Common myeloid progenitor, CD34-positive (primary cell): Measurements from ENCODE around the gene PRPF40B. TPM values are rescaled to one million over a fixed set of nuclear protein-coding genes. Genes with fewer than 3 reads are reported as not detected.

Source experiments
- CTCF ChIA-PET: fragments of 350-600 bp; sonication (Branson Sonifier 250); formaldehyde crosslinking; loops from one replicate; lab custom pipeline; 2021; ENCODE audit warnings: antibody characterized with exemption; lab: Charles Lee
- POLR2A ChIA-PET: fragments of 350-600 bp; sonication (Branson Sonifier 250); formaldehyde crosslinking; loops from one replicate; lab custom pipeline; 2021; ENCODE audit warnings: antibody characterized with exemption; lab: Charles Lee
- DNase-seq, 3 donors: peaks; one replicate each; pipeline versions ENCODE4 v3.0.0 to v3.0.0-alpha.2; 2013
- H3K27ac ChIP-seq, 2 experiments: 1 replicate in 1 of 2; 2 replicates in 1 of 2; pipeline ENCODE4 v1.7.0; 2013; ENCODE audit warnings: inconsistent platforms in 2 of 2, low read length in 2 of 2, mild to moderate bottlenecking in 2 of 2, low read depth in 1 of 2, moderate library complexity in 1 of 2; ENCODE audit not compliant: severe bottlenecking in 2 of 2, insufficient read depth in 1 of 2, poor library complexity in 1 of 2
- H3K27me3 ChIP-seq, 5 experiments: replicated peaks in 2 of 5; 1 replicate in 3 of 5; 2 replicates in 2 of 5; pipeline versions ENCODE4 v1.6.1 to v1.7.0; 2013; ENCODE audit warnings: low read length in 4 of 5, mild to moderate bottlenecking in 2 of 5, moderate library complexity in 2 of 5, inconsistent platforms in 1 of 5; ENCODE audit not compliant: insufficient read depth in 5 of 5, control insufficient read depth in 4 of 5
- H3K36me3 ChIP-seq, 4 experiments: 1 replicate in 2 of 4; 2 replicates in 2 of 4; pipeline versions ENCODE4 v1.6.1 to v1.7.0; 2013; ENCODE audit warnings: low read length in 3 of 4, control low read depth in 1 of 4, mild to moderate bottlenecking in 1 of 4; ENCODE audit not compliant: control insufficient read depth in 4 of 4, insufficient read depth in 4 of 4
- H3K4me1 ChIP-seq, 4 experiments: 1 replicate in 3 of 4; 2 replicates in 1 of 4; pipeline versions ENCODE4 v1.6.1 to v1.7.1; 2013; ENCODE audit warnings: low read length in 3 of 4, mild to moderate bottlenecking in 3 of 4, control low read depth in 1 of 4, inconsistent platforms in 1 of 4, moderate library complexity in 1 of 4; ENCODE audit not compliant: control insufficient read depth in 4 of 4, insufficient read depth in 4 of 4; ENCODE audit errors: control extremely low read depth in 1 of 4
- H3K4me3 ChIP-seq, 7 experiments: 1 replicate in 4 of 7; 2 replicates in 3 of 7; pipeline versions ENCODE4 v1.5.1 to v1.7.0; 2013; ENCODE audit warnings: mild to moderate bottlenecking in 7 of 7, low read length in 6 of 7, moderate library complexity in 6 of 7, inconsistent platforms in 2 of 7, low read depth in 2 of 7, control low read depth in 1 of 7; ENCODE audit not compliant: insufficient read depth in 4 of 7, control insufficient read depth in 1 of 7; ENCODE audit errors: extremely low read depth in 1 of 7
- H3K9me3 ChIP-seq, 5 experiments: 1 replicate in 4 of 5; 2 replicates in 1 of 5; pipeline versions ENCODE4 v1.6.1 to v1.7.1; 2013; ENCODE audit warnings: low read length in 4 of 5, mild to moderate bottlenecking in 2 of 5, inconsistent platforms in 1 of 5, low read depth in 1 of 5, moderate library complexity in 1 of 5; ENCODE audit not compliant: control insufficient read depth in 4 of 5, insufficient read depth in 2 of 5; ENCODE audit errors: control extremely low read depth in 1 of 5
- WGBS: methylation state at CpG from one replicate; pipeline ENCODE4 v1.1.5; 2013; ENCODE audit not compliant: insufficient coverage; 5-methylcytosine and 5-hydroxymethylcytosine counted together
- polyA plus RNA-seq: library from polyadenylated mRNA; unstranded; fragments of 120-200 nt; gene quantifications from one replicate; pipeline ENCODE4 v1.2.1, GENCODE V29; 2013

The PRPF40B gene
- 5.2 TPM for polyA plus RNA-seq

- ChIA-PET POLR2A (interaction anchor here (0.8 to 1.1 kb wide), 3 partner anchors 35 to 103 kb away, joined by 3 to 5 read pairs (median 3); no protein-coding TSS in a partner anchor), CTCF (interaction anchor here (0.6 to 8.0 kb wide), 19 partner anchors 9 to 356 kb away, joined by 3 to 67 read pairs (median 3); partner anchors contain the start of gene TROAP)
Observed at GRCh38 chr12:49623142-49623904, at the start of gene PRPF40B. TSS of gene PRPF40B (plus strand) at chr12:49623561. CDS start at chr12:49623591, 30 bp downstream.

GRCh38 chr12:49577589-49578315 lies 45.6 kb upstream of the PRPF40B start:
- ChIA-PET CTCF (interaction anchor here (0.8 to 11.2 kb wide), 6 partner anchors 7 to 219 kb away, joined by 3 to 223 read pairs (median 4); partner anchors contain the start of gene PRPF40B), POLR2A (interaction anchor here (1.5 kb wide), 1 partner anchor 10 kb away, joined by 3 read pairs; no protein-coding TSS in a partner anchor)
- Histone ChIP-seq H3K27me3 (no peaks in the 10 kb centered on the region), H3K27ac (no peak overlapping the region), H3K36me3 (peaks cover 3 to 17% (median 12%) of the 10 kb centered on the region in 4 experiments), H3K9me3 (no peaks in the 10 kb centered on the region), H3K4me1 (no peaks in the 10 kb centered on the region), H3K4me3 (no peak overlapping the region)
- DNase-seq = no peak
- 89% methylated on average over 6 of the region's 9 CpGs for WGBS

More at GRCh38 chr12:49623142-49623904, at the start of gene PRPF40B:
- Histone ChIP-seq H3K27ac (peak within 1 kb of the TSS in 1 of 2 experiments; percentile 25), H3K4me3 (peak within 1 kb of the TSS; percentile 43 to 83 (median 66)), H3K4me1 (peaks cover 0 to 26% (median 20%) of the 10 kb centered on the region in 4 experiments), H3K27me3 (peaks cover 0 to 7% (median 5%) of the 10 kb centered on the region in 5 experiments), H3K36me3 (no peaks in the 10 kb centered on the region), H3K9me3 (no peaks in the 10 kb centered on the region)
- WGBS = under 1% methylated on average over 42 of the region's 76 CpGs
- peak; percentile 92 to 95 (median 95) for DNase-seq

DNA sequence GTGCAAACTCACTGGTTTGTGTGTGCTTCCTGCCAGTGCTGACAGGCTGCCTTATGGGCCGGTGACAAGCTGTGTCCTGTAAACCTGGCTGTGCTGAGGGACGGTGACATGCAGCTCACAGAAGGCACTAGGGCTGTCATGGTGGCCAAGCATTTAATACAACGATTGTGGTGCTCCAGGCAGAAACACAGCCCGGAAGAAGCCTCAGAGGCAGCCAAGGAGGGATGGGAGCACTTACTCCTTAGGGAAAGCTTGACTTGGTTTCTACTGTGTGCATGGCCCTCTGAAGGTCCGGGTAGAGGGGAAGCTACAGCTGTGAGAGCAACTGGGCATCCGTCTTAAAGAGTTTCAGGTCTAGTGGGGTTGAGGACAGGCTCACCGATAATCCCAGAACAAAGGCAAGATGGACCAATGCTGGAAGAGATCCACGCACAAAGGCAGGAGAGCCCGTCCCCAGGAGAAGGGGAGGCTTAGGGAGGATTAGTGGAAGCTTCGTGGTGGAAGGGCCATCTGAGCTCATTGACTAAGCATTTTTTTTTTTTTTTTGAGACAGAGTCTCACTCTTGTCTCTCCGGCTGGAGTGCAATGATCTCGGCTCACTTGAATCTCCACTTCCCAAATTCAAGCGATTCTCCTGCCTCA lies 44.8 kb upstream of the PRPF40B start:
- WGBS = 83% methylated on average over 10 of the region's 13 CpGs
- H3K4me3 ChIP-seq = no peak overlapping the region
- H3K27me3 ChIP-seq = no peaks in the 10 kb centered on the region
- POLR2A ChIA-PET = interaction anchor here (1.5 kb wide), 1 partner anchor 11 kb away, joined by 3 read pairs; no protein-coding TSS in a partner anchor
- peaks cover 6 to 18% (median 10%) of the 10 kb centered on the region in 4 experiments for H3K36me3 ChIP-seq
- CTCF ChIA-PET = interaction anchor here (0.7 to 11.2 kb wide), 3 partner anchors 8 to 23 kb away, joined by 3 to 223 read pairs (median 33); no protein-coding TSS in a partner anchor
- H3K9me3 ChIP-seq = no peaks in the 10 kb centered on the region
- DNase-seq = peak in 2 of 3 donors; percentile 15 to 26
- no peak overlapping the region for H3K27ac ChIP-seq
- H3K4me1 ChIP-seq = no peaks in the 10 kb centered on the region

GRCh38 chr12:49580572-49581535 lies 42.5 kb upstream of the PRPF40B start:
- POLR2A ChIA-PET = interaction anchor here (0.7 to 1.3 kb wide), 2 partner anchors 42 to 57 kb away, joined by 3 read pairs; partner anchors contain the start of gene PRPF40B
- Histone ChIP-seq H3K27me3 (no peaks in the 10 kb centered on the region), H3K9me3 (no peaks in the 10 kb centered on the region), H3K4me1 (no peaks in the 10 kb centered on the region), H3K27ac (no peak overlapping the region), H3K4me3 (no peak overlapping the region), H3K36me3 (peaks cover 4 to 29% (median 18%) of the 10 kb centered on the region in 4 experiments)
- 51% methylated on average over 6 of the region's 8 CpGs for WGBS
- CTCF ChIA-PET = interaction anchor here (0.6 to 11.2 kb wide), 16 partner anchors 8 to 222 kb away, joined by 3 to 223 read pairs (median 5); partner anchors contain the start of gene FAM186B
- DNase-seq = peak; percentile 37 to 61 (median 56)

- peaks cover 3 to 32% (median 21%) of the 10 kb centered on the region in 4 experiments for H3K36me3 ChIP-seq
Observed at GRCh38 chr12:49582201-49582600, 41.2 kb upstream of the PRPF40B start.

More at GRCh38 chr12:49582201-49582600, 41.2 kb upstream of the PRPF40B start:
- ChIA-PET POLR2A (no interaction called here), CTCF (interaction anchor here (0.7 to 11.2 kb wide), 2 partner anchors 27 to 224 kb away, joined by 3 to 223 read pairs; no protein-coding TSS in a partner anchor)
- 100% methylated on average over 1 of the region's 1 CpG for WGBS
- no peaks in the 10 kb centered on the region for H3K9me3 ChIP-seq
- no peak overlapping the region for H3K4me3 ChIP-seq
- H3K27ac ChIP-seq = no peak overlapping the region
- no peak for DNase-seq
- no peaks in the 10 kb centered on the region for H3K27me3 ChIP-seq
- H3K4me1 ChIP-seq = no peaks in the 10 kb centered on the region
